ENCODE data around the gene LNX2.

- TF ChIP-seq, protein P1, sequence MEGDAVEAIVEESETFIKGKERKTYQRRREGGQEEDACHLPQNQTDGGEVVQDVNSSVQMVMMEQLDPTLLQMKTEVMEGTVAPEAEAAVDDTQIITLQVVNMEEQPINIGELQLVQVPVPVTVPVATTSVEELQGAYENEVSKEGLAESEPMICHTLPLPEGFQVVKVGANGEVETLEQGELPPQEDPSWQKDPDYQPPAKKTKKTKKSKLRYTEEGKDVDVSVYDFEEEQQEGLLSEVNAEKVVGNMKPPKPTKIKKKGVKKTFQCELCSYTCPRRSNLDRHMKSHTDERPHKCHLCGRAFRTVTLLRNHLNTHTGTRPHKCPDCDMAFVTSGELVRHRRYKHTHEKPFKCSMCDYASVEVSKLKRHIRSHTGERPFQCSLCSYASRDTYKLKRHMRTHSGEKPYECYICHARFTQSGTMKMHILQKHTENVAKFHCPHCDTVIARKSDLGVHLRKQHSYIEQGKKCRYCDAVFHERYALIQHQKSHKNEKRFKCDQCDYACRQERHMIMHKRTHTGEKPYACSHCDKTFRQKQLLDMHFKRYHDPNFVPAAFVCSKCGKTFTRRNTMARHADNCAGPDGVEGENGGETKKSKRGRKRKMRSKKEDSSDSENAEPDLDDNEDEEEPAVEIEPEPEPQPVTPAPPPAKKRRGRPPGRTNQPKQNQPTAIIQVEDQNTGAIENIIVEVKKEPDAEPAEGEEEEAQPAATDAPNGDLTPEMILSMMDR (IDR thresholded peaks at IDR 0.05; ENCODE audit: low read depth, low read length), result no peak
- no peak for TF ChIP-seq EZH2phosphoT487 (IDR thresholded peaks at IDR 0.05; ENCODE audit: low read depth)
Observed at GRCh38 chr13:27631665-27632064, 11.3 kb upstream of the LNX2 start.
